SK-N-SH treated with all-trans-retinoic acid at 6 μM for 48 hours (cell line): ENCODE data around the gene MMP2.

ENCODE experiments used
- ATAC-seq: fragments of 200-7000 bp; cut with Tn5 transposase; 3 replicates; pipeline ENCODE4 v1.9.1; 2020; ENCODE audit warnings: mild to moderate bottlenecking, moderate library complexity
- CREB5 ChIP-seq: fragments of 250-450 bp; sonication (Bioruptor Pico); IDR thresholded peaks from 2 replicates; pipeline ENCODE4 v1.5.1; 2020; ENCODE audit warnings: low read depth, mild to moderate bottlenecking, moderate library complexity
- CSDC2 ChIP-seq: fragments of 250-450 bp; sonication (Bioruptor Pico); IDR thresholded peaks from 2 replicates; pipeline ENCODE4 v1.5.0; 2020; ENCODE audit warnings: mild to moderate bottlenecking, moderate library complexity
- CSRNP3 ChIP-seq: fragments of 250-450 bp; sonication (Bioruptor Pico); IDR thresholded peaks from 2 replicates; pipeline ENCODE4 v1.5.1; 2021; ENCODE audit warnings: mild to moderate bottlenecking, moderate library complexity
- ESRRG ChIP-seq: fragments of 250-450 bp; sonication (Bioruptor Pico); IDR thresholded peaks from 2 replicates; pipeline ENCODE4 v1.6.1; 2021; ENCODE audit warnings: mild to moderate bottlenecking
- GLIS3 ChIP-seq: fragments of 250-450 bp; sonication (Bioruptor Pico); IDR thresholded peaks from 2 replicates; pipeline ENCODE4 v1.5.0; 2020; ENCODE audit warnings: mild to moderate bottlenecking, moderate library complexity
- ISL1 ChIP-seq: fragments of 250-450 bp; sonication (Bioruptor Pico); IDR thresholded peaks from 2 replicates; pipeline ENCODE4 v2.1.2; 2022; ENCODE audit warnings: mild to moderate bottlenecking, moderate library complexity
- OSR1 ChIP-seq: fragments of 250-450 bp; sonication (Bioruptor Pico); IDR thresholded peaks from 2 replicates; pipeline ENCODE4 v1.8.0; 2022; ENCODE audit warnings: moderate library complexity, mild to moderate bottlenecking, inconsistent platforms
- PATZ1 ChIP-seq: fragments of 250-450 bp; sonication (Bioruptor Pico); IDR thresholded peaks from 2 replicates; pipeline ENCODE4 v1.8.0; 2020; ENCODE audit warnings: mild to moderate bottlenecking, moderate library complexity, borderline replicate concordance
- POU6F1 ChIP-seq: fragments of 250-450 bp; sonication (Bioruptor Pico); IDR thresholded peaks from 2 replicates; pipeline ENCODE4 v1.8.0; 2021; ENCODE audit warnings: low read depth, mild to moderate bottlenecking, moderate library complexity, borderline replicate concordance
- RARB ChIP-seq: fragments of 250-450 bp; sonication (Bioruptor Pico); IDR thresholded peaks from 2 replicates; pipeline ENCODE4 v1.8.0; 2021; ENCODE audit warnings: mild to moderate bottlenecking, moderate library complexity
- SNAI2 ChIP-seq: fragments of 250-450 bp; sonication (Bioruptor Pico); IDR thresholded peaks from 2 replicates; pipeline ENCODE4 v1.5.0; 2020; ENCODE audit warnings: mild to moderate bottlenecking, moderate library complexity
- TCF4 ChIP-seq: fragments of 250-450 bp; sonication (Bioruptor Pico); IDR thresholded peaks from 2 replicates; pipeline ENCODE4 v1.8.0; 2021; ENCODE audit warnings: mild to moderate bottlenecking, moderate library complexity, borderline replicate concordance
- TOX ChIP-seq: fragments of 250-450 bp; sonication (Bioruptor Pico); IDR thresholded peaks from 2 replicates; pipeline ENCODE4 v1.8.0; 2021; ENCODE audit warnings: mild to moderate bottlenecking, moderate library complexity, borderline replicate concordance
- TSHZ2 ChIP-seq: fragments of 250-450 bp; sonication (Bioruptor Pico); IDR thresholded peaks from 2 replicates; pipeline ENCODE4 v1.5.0; 2020; ENCODE audit warnings: mild to moderate bottlenecking, moderate library complexity
- ZC3H10 ChIP-seq: fragments of 250-450 bp; sonication (Bioruptor Pico); IDR thresholded peaks from 2 replicates; pipeline ENCODE4 v1.5.1; 2021; ENCODE audit warnings: mild to moderate bottlenecking, moderate library complexity
- ZFP3 ChIP-seq: fragments of 250-450 bp; sonication (Bioruptor Pico); IDR thresholded peaks from 2 replicates; pipeline ENCODE4 v1.5.0; 2020; ENCODE audit warnings: mild to moderate bottlenecking, moderate library complexity
- ZFP30 ChIP-seq: fragments of 450-650 bp; formaldehyde crosslinking; IDR thresholded peaks from 2 replicates; pipeline ENCODE4 v1.5.0; 2022; ENCODE audit warnings: mild to moderate bottlenecking, moderate library complexity
- ZNF565 ChIP-seq: fragments of 450-650 bp; formaldehyde crosslinking; conservative IDR thresholded peaks from 2 replicates; pipeline ENCODE4 v1.5.0; 2020; ENCODE audit warnings: low read depth, mild to moderate bottlenecking, moderate library complexity
- ZNF8 ChIP-seq: fragments of 450-650 bp; formaldehyde crosslinking; IDR thresholded peaks from 2 replicates; pipeline ENCODE4 v1.5.0; 2020; ENCODE audit warnings: mild to moderate bottlenecking, moderate library complexity

Gene MMP2

GRCh38 chr16:55499951-55500529 is 21.0 kb downstream of the MMP2 start:
- TF ChIP-seq ZNF565 (CRISPR knock-in tag) (no peak), SNAI2 (no peak), ZC3H10 (CRISPR knock-in tag) (no peak), ISL1 (CRISPR knock-in tag) (peak; percentile 83), GLIS3 (CRISPR knock-in tag) (no peak), CREB5 (CRISPR knock-in tag) (no peak), OSR1 (CRISPR knock-in tag) (no peak), PATZ1 (CRISPR knock-in tag) (peak; percentile 94; the same call in 1 of the 2 replicates), TOX (peak; percentile 20; the same call in 1 of the 2 replicates), POU6F1 (CRISPR knock-in tag) (no peak), ZNF8 (no peak), CSRNP3 (no peak), RARB (peak; percentile 72; the same call in 1 of the 2 replicates), ZFP3 (peak; percentile 85), TCF4 (CRISPR knock-in tag) (peak; percentile 35; the same call in 1 of the 2 replicates)
- TF ChIP-seq, all 23 proteins: peak for 6
- ATAC-seq: peak; percentile 85

GRCh38 chr16:55500530-55501011 is 21.6 kb downstream of the MMP2 start:
- no peak for TF ChIP-seq TSHZ2 (CRISPR knock-in tag)
- no peak for TF ChIP-seq ZFP30 (CRISPR knock-in tag)
- no peak for TF ChIP-seq ESRRG
- peak; percentile 53; the same call in 1 of the 2 replicates for TF ChIP-seq CSDC2 (CRISPR knock-in tag)
- no peak for TF ChIP-seq CSRNP3
- TF ChIP-seq RARB: no peak
- peak; percentile 12 for ATAC-seq
